IMR-90 (cell line): ENCODE results near the gene FLYWCH1. TPM values are rescaled to one million over a fixed set of nuclear protein-coding genes. Genes with fewer than 3 reads are reported as not detected.

Experiments
- ATAC-seq: fragments of 200-7000 bp; cut with Tn5 transposase; 2 replicates; pipeline ENCODE4 v1.9.1; 2020; ENCODE audit warnings: low read depth, mild to moderate bottlenecking, moderate library complexity
- BruUV-seq: library from RNA; stranded (reverse); fragments of 400-500 nt; replicated peaks from 2 replicates; lab custom pipeline; 2021; lab: Mats Ljungman, UMichigan
- CTCF ChIA-PET: fragments of 300-600 bp; formaldehyde crosslinking; extraction: SDS; loops from one replicate; lab custom pipeline; 2021; ENCODE audit warnings: antibody characterized with exemption; lab: Yijun Ruan, JAX
- POLR2A ChIA-PET: fragments of 300-600 bp; sonication (Branson Sonifier 250); formaldehyde crosslinking; loops from one replicate; lab custom pipeline; 2022; ENCODE audit warnings: antibody characterized with exemption; ENCODE audit not compliant: unreplicated experiment; lab: Charles Lee
- DNase-seq: peaks from one replicate; pipeline ENCODE4 v3.0.0; 2013
- H2AFZ ChIP-seq: replicated peaks from 2 replicates; pipeline ENCODE3; 2013; ENCODE audit warnings: low read length, mild to moderate bottlenecking; ENCODE audit not compliant: poor library complexity
- H2AK5ac ChIP-seq: 2 replicates; pipeline ENCODE4 v1.6.1; 2013; ENCODE audit warnings: low read depth, low read length, inconsistent platforms
- H2AK9ac ChIP-seq: replicated peaks from 2 replicates; pipeline ENCODE3; 2013; ENCODE audit warnings: mild to moderate bottlenecking, low read depth, low read length, moderate library complexity; ENCODE audit not compliant: poor library complexity
- H2BK120ac ChIP-seq: 2 replicates; pipeline ENCODE4 v1.6.1; 2013; ENCODE audit warnings: low read depth, low read length, inconsistent platforms
- H2BK15ac ChIP-seq: 3 replicates; pipeline ENCODE4 v1.6.1; 2013; ENCODE audit warnings: low read depth, low read length, inconsistent platforms
- H2BK20ac ChIP-seq: 2 replicates; pipeline ENCODE4 v1.6.1; 2013; ENCODE audit warnings: low read depth, mild to moderate bottlenecking, inconsistent platforms, low read length, moderate library complexity
- H2BK5ac ChIP-seq: 2 replicates; pipeline ENCODE4 v1.6.1; 2013; ENCODE audit warnings: mild to moderate bottlenecking, low read depth, low read length, inconsistent platforms; ENCODE audit not compliant: poor library complexity, severe bottlenecking
- H3K14ac ChIP-seq: replicated peaks from 2 replicates; pipeline ENCODE4 v1.6.1; 2013; ENCODE audit warnings: low read depth, low read length, inconsistent platforms
- H3K18ac ChIP-seq: 2 replicates; pipeline ENCODE4 v1.6.1; 2013; ENCODE audit warnings: low read depth, low read length, control low read depth
- H3K23ac ChIP-seq: 2 replicates; pipeline ENCODE4 v1.6.1; 2013; ENCODE audit warnings: low read depth, low read length, inconsistent platforms
- H3K27ac ChIP-seq: 2 replicates; pipeline ENCODE4 v1.5.1; 2013; ENCODE audit warnings: mild to moderate bottlenecking, control low read depth, low read length; ENCODE audit not compliant: insufficient read depth
- H3K27me3 ChIP-seq: 2 replicates; pipeline ENCODE4 v1.6.1; 2013; ENCODE audit warnings: low read length; ENCODE audit not compliant: control insufficient read depth, insufficient read depth
- H3K36me3 ChIP-seq: 2 replicates; pipeline ENCODE4 v1.6.1; 2013; ENCODE audit warnings: low read length, mixed read lengths; ENCODE audit not compliant: control insufficient read depth, insufficient read depth
- H3K4ac ChIP-seq: 2 replicates; pipeline ENCODE4 v1.6.1; 2013; ENCODE audit warnings: low read depth, low read length, inconsistent platforms
- H3K4me1 ChIP-seq: 2 replicates; pipeline ENCODE4 v1.6.1; 2013; ENCODE audit warnings: low read length, mixed read lengths; ENCODE audit not compliant: control insufficient read depth, insufficient read depth
- H3K4me2 ChIP-seq: 2 replicates; pipeline ENCODE4 v1.6.1; 2013; ENCODE audit warnings: low read depth, mild to moderate bottlenecking, control low read depth, low read length, moderate library complexity
- H3K4me3 ChIP-seq: 2 replicates; pipeline ENCODE4 v1.5.1; 2013; ENCODE audit warnings: low read depth, mild to moderate bottlenecking, control low read depth, low read length, moderate library complexity; ENCODE audit not compliant: insufficient read depth
- H3K56ac ChIP-seq: 2 replicates; pipeline ENCODE4 v1.6.1; 2013; ENCODE audit warnings: low read length, inconsistent platforms; ENCODE audit not compliant: insufficient read depth; ENCODE audit errors: extremely low read depth
- H3K79me1 ChIP-seq, 2 experiments: 2 replicates each; pipeline ENCODE4 v1.6.1; 2013; ENCODE audit warnings: low read length in 2 of 2, inconsistent platforms in 1 of 2, low read depth in 1 of 2
- H3K9ac ChIP-seq: 2 replicates; pipeline ENCODE4 v1.6.1; 2013; ENCODE audit warnings: low read depth, low read length, control low read depth
- H3K9me1 ChIP-seq: 2 replicates; pipeline ENCODE4 v1.6.1; 2013; ENCODE audit warnings: low read length, inconsistent platforms; ENCODE audit not compliant: insufficient read depth
- H3K9me3 ChIP-seq: 2 replicates; pipeline ENCODE4 v1.6.1; 2013; ENCODE audit warnings: low read length; ENCODE audit not compliant: control insufficient read depth, insufficient read depth
- H4K20me1 ChIP-seq: 2 replicates; pipeline ENCODE4 v1.6.1; 2013; ENCODE audit warnings: low read length, inconsistent platforms; ENCODE audit not compliant: insufficient read depth
- H4K5ac ChIP-seq: 2 replicates; pipeline ENCODE4 v1.6.1; 2013; ENCODE audit warnings: mild to moderate bottlenecking, low read depth, low read length, control low read depth
- H4K8ac ChIP-seq, 2 experiments: 2 replicates each; pipeline ENCODE4 v1.6.1; 2013; ENCODE audit warnings: low read depth in 2 of 2, low read length in 2 of 2, control low read depth in 1 of 2, inconsistent platforms in 1 of 2
- H4K91ac ChIP-seq: 2 replicates; pipeline ENCODE4 v1.6.1; 2013; ENCODE audit warnings: low read depth, low read length, inconsistent platforms; ENCODE audit not compliant: insufficient read depth
- CEBPB ChIP-seq: IDR thresholded peaks from 2 replicates; pipeline ENCODE4 v1.6.1; 2012; ENCODE audit warnings: low read depth, low read length, improper control_type of control experiment
- CTCF ChIP-seq: conservative IDR thresholded peaks from 2 replicates; pipeline ENCODE4 v1.5.1; 2012; ENCODE audit warnings: mild to moderate bottlenecking, low read depth, low read length, improper control_type of control experiment
- ELK1 ChIP-seq: fragments of 150-350 bp; IDR thresholded peaks from 2 replicates; pipeline ENCODE4 v1.6.1; 2016; ENCODE audit warnings: low read depth, mild to moderate bottlenecking, low read length, moderate library complexity, borderline replicate concordance
- FOS ChIP-seq: fragments of 150-350 bp; IDR thresholded peaks from 2 replicates; pipeline ENCODE4 v1.6.1; 2016; ENCODE audit warnings: low read depth, low read length
- MAFK ChIP-seq: IDR thresholded peaks from 2 replicates; pipeline ENCODE4 v1.6.1; 2012; ENCODE audit warnings: low read depth, low read length, improper control_type of control experiment
- MXI1 ChIP-seq: IDR thresholded peaks from 2 replicates; pipeline ENCODE4 v1.6.1; 2012; ENCODE audit warnings: low read depth, mild to moderate bottlenecking, low read length, moderate library complexity, borderline replicate concordance
- NFE2L2 ChIP-seq: fragments of 150-350 bp; IDR thresholded peaks from 2 replicates; pipeline ENCODE4 v1.6.1; 2016; ENCODE audit warnings: low read depth, mild to moderate bottlenecking, low read length
- POLR2A ChIP-seq: IDR thresholded peaks from 2 replicates; pipeline ENCODE4 v1.6.1; 2012; ENCODE audit warnings: mild to moderate bottlenecking, low read depth, low read length
- RAD21 ChIP-seq: IDR thresholded peaks from 2 replicates; pipeline ENCODE4 v1.6.1; 2012; ENCODE audit warnings: low read length, improper control_type of control experiment
- RCOR1 ChIP-seq: IDR thresholded peaks from 2 replicates; pipeline ENCODE4 v1.6.1; 2012; ENCODE audit warnings: mild to moderate bottlenecking, low read length, improper control_type of control experiment; ENCODE audit not compliant: insufficient replicate concordance
- RFX5 ChIP-seq: IDR thresholded peaks from 2 replicates; pipeline ENCODE4 v1.8.0; 2012; ENCODE audit warnings: low read depth, mild to moderate bottlenecking, low read length, moderate library complexity
- SMC3 ChIP-seq: fragments of 150-350 bp; IDR thresholded peaks from 2 replicates; pipeline ENCODE4 v1.6.1; 2016; ENCODE audit warnings: low read depth, mild to moderate bottlenecking, antibody characterized with exemption, low read length, moderate library complexity
- WGBS, 2 experiments: methylation state at CpG; one replicate each; pipeline versions ENCODE4 v1.1.5 to v1.1.7; 2013; ENCODE audit warnings: missing lambda C conversion rate in 2 of 2; ENCODE audit not compliant: insufficient read length in 1 of 2; ENCODE audit errors: extremely low coverage in 2 of 2; 5-methylcytosine and 5-hydroxymethylcytosine counted together
- dilution Hi-C: fragments of 300-500 bp; cut with HindIII; formaldehyde crosslinking; loops from one replicate; pipeline ENCODE4 v1.14.3; 2018; ENCODE audit warnings: low sequenced_read_pairs; ENCODE audit not compliant: unreplicated experiment
- in situ Hi-C: fragments of 300-500 bp; cut with MboI; formaldehyde crosslinking; loops from 3 replicates; pipeline ENCODE4 v1.14.3; 2019; ENCODE audit warnings: low sequenced_read_pairs, inconsistent platforms, mixed read lengths
- intact Hi-C: fragments of 100-400 bp; cut with micrococcal nuclease; formaldehyde crosslinking; loops from 2 replicates; pipeline ENCODE4 v1.10.0; 2022
- polyA plus RNA-seq, 3 experiments: library from polyadenylated mRNA; depleted of rRNA; stranded (reverse); fragments of >200 nt; gene quantifications; 2 replicates each; pipeline ENCODE4 v1.2.3, GENCODE V29; 2012; ENCODE audit warnings: low replicate concordance in 1 of 3
- total RNA-seq: library from RNA; depleted of rRNA; stranded (reverse); fragments of >200 nt; gene quantifications from 2 replicates; pipeline ENCODE4 v1.2.3, GENCODE V29; 2012

The FLYWCH1 gene
- total and polyA plus RNA-seq, 2 of the 4 experiments (the other 2 are of a cell fraction), result 14.3 to 25.2 TPM

GRCh38 chr16:2915196-2915929, 3.6 kb downstream of the FLYWCH1 start:
- dilution Hi-C loops, result no loop called here
- Histone ChIP-seq H2AK5ac (peak overlapping the region; percentile 10; the same call in 1 of the 2 replicates), H4K5ac (no peak overlapping the region), H3K9me3 (no peaks in the 10 kb centered on the region), H3K79me1 (peaks cover 10 to 49% of the 10 kb centered on the region in 2 experiments), H3K36me3 (peaks cover 15% of the 10 kb centered on the region), H2BK120ac (no peak overlapping the region; the same call in 1 of the 2 replicates), H2AK9ac (no peak overlapping the region), H3K9me1 (peaks cover 3% of the 10 kb centered on the region; the same call in 1 of the 2 replicates), H3K56ac (no peak overlapping the region), H3K4me1 (peaks cover 7% of the 10 kb centered on the region), H4K8ac (peak overlapping the region in 1 of 2 experiments; percentile 67; a peak in 2 of 4 replicates), H3K4me2 (no peak overlapping the region), H3K4me3 (no peak overlapping the region), H3K27ac (peak overlapping the region; percentile 56; the same call in 1 of the 2 replicates), H2BK20ac (peak overlapping the region; percentile 59; the same call in 1 of the 2 replicates), H4K20me1 (peaks cover 10% of the 10 kb centered on the region; the same call in 1 of the 2 replicates), H3K23ac (no peak overlapping the region), H2BK15ac (no peak overlapping the region), H3K9ac (no peak overlapping the region), H4K91ac (no peak overlapping the region), H3K27me3 (no peaks in the 10 kb centered on the region), H2AFZ (no peak overlapping the region), H2BK5ac (peak overlapping the region; percentile 67), H3K18ac (peak overlapping the region; percentile 46; the same call in 1 of the 2 replicates), H3K14ac (peak overlapping the region; percentile 18; the same call in 1 of the 2 replicates), H3K4ac (peak overlapping the region; percentile 52; the same call in 1 of the 2 replicates)
- ATAC-seq, result no peak
- DNase-seq, result no peak
- in situ Hi-C loops, result loop anchor here (5.0 to 10.0 kb wide), 2 partner anchors 38 to 81 kb away; partner anchors contain the start of gene ZG16B
- TSS peak; percentile 29 for BruUV-seq
- intact Hi-C loops, result no loop called here
- CTCF ChIA-PET, result interaction anchor here (1.4 kb wide), 1 partner anchor 12 kb away, joined by 5 read pairs; no protein-coding TSS in a partner anchor
- peak; percentile 62; the same call in 1 of the 2 replicates for TF ChIP-seq CEBPB
- no peak for TF ChIP-seq CTCF
- no peak for TF ChIP-seq SMC3
- TF ChIP-seq RCOR1, result no peak
- TF ChIP-seq NFE2L2, result peak; percentile 78
- no peak for TF ChIP-seq ELK1
- TF ChIP-seq MXI1, result no peak
- TF ChIP-seq RAD21, result no peak
- TF ChIP-seq FOS, result no peak
- peak; percentile 62 for TF ChIP-seq MAFK
- TF ChIP-seq POLR2A, result no peak
- TF ChIP-seq RFX5, result no peak
- 100% methylated on average over 2 of the region's 13 CpGs; no CpG with 5 or more reads in 1 of the 2 experiments for WGBS, 2 experiments
- POLR2A ChIA-PET, result no interaction called here
